ENCODE data around the gene SLC9A6.

SLC9A6 gene

DNA sequence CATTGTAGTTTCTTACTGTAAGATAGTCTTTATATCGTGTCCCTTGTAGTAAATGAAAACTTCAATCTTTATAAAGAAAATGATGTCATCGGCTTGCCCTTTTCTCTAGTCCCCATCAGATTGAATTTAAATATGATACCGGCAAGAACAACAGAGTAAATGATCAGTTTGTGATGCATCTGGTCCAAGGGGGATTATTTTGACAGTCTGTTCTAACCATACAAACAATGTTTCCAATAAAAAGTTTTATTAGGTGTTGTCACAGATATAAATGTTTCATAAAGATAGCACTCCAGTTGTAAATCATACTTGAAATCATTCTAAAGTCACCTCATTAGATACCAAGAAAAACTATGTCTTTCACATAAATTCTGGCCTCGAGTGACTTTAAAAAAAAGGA, 72.3 kb downstream of the SLC9A6 start (continued):
- TF ChIP-seq PRDM4 (tag by site-specific recombination; IDR thresholded peaks at IDR 0.05) (peak; percentile 96), SCRT2 (tag by site-specific recombination; IDR thresholded peaks at IDR 0.05) (no peak), ZNF707 (tag by site-specific recombination; IDR thresholded peaks at IDR 0.05) (no peak), WT1 (tag by site-specific recombination; IDR thresholded peaks at IDR 0.05) (peak; percentile 96), ZNF140 (tag by site-specific recombination; IDR thresholded peaks at IDR 0.05) (no peak), ZNF398 (tag by site-specific recombination; IDR thresholded peaks at IDR 0.05) (peak; percentile 54), PRDM6 (tag by site-specific recombination; IDR thresholded peaks at IDR 0.05) (peak; percentile 98), ZNF560 (tag by site-specific recombination; IDR thresholded peaks at IDR 0.05; ENCODE audit: borderline replicate concordance) (no peak), ZNF624 (tag by site-specific recombination; IDR thresholded peaks at IDR 0.05) (no peak), ZNF2 (tag by site-specific recombination; IDR thresholded peaks at IDR 0.05) (peak; percentile 45; the same call in 1 of the 2 replicates), ZBTB44 (tag by site-specific recombination; IDR thresholded peaks at IDR 0.05) (peak; percentile 84), ZNF10 (tag by site-specific recombination; IDR thresholded peaks at IDR 0.05) (peak; percentile 83), PRDM10 (tag by site-specific recombination; IDR thresholded peaks at IDR 0.05) (no peak), ZNF16 (tag by site-specific recombination; IDR thresholded peaks at IDR 0.05; ENCODE audit: low read depth) (no peak), ZEB2 (tag by site-specific recombination; IDR thresholded peaks at IDR 0.05) (peak; percentile 98), ELK4 (IDR thresholded peaks at IDR 0.05; ENCODE audit: borderline replicate concordance, low read depth, low read length) (no peak)
- TF ChIP-seq, protein P1, sequence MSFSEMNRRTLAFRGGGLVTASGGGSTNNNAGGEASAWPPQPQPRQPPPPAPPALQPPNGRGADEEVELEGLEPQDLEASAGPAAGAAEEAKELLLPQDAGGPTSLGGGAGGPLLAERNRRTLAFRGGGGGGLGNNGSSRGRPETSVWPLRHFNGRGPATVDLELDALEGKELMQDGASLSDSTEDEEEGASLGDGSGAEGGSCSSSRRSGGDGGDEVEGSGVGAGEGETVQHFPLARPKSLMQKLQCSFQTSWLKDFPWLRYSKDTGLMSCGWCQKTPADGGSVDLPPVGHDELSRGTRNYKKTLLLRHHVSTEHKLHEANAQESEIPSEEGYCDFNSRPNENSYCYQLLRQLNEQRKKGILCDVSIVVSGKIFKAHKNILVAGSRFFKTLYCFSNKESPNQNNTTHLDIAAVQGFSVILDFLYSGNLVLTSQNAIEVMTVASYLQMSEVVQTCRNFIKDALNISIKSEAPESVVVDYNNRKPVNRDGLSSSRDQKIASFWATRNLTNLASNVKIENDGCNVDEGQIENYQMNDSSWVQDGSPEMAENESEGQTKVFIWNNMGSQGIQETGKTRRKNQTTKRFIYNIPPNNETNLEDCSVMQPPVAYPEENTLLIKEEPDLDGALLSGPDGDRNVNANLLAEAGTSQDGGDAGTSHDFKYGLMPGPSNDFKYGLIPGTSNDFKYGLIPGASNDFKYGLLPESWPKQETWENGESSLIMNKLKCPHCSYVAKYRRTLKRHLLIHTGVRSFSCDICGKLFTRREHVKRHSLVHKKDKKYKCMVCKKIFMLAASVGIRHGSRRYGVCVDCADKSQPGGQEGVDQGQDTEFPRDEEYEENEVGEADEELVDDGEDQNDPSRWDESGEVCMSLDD (tag by site-specific recombination; IDR thresholded peaks at IDR 0.05): no peak
- TF ChIP-seq, protein P2, sequence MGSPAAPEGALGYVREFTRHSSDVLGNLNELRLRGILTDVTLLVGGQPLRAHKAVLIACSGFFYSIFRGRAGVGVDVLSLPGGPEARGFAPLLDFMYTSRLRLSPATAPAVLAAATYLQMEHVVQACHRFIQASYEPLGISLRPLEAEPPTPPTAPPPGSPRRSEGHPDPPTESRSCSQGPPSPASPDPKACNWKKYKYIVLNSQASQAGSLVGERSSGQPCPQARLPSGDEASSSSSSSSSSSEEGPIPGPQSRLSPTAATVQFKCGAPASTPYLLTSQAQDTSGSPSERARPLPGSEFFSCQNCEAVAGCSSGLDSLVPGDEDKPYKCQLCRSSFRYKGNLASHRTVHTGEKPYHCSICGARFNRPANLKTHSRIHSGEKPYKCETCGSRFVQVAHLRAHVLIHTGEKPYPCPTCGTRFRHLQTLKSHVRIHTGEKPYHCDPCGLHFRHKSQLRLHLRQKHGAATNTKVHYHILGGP (tag by site-specific recombination; IDR thresholded peaks at IDR 0.05): peak; percentile 87
- TF ChIP-seq, protein P3, sequence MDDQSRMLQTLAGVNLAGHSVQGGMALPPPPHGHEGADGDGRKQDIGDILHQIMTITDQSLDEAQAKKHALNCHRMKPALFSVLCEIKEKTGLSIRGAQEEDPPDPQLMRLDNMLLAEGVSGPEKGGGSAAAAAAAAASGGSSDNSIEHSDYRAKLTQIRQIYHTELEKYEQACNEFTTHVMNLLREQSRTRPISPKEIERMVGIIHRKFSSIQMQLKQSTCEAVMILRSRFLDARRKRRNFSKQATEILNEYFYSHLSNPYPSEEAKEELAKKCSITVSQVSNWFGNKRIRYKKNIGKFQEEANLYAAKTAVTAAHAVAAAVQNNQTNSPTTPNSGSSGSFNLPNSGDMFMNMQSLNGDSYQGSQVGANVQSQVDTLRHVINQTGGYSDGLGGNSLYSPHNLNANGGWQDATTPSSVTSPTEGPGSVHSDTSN (CRISPR knock-in tag; IDR thresholded peaks at IDR 0.05): no peak
